ENCODE measurements around the gene LEPROT. TPM values are rescaled to one million over a fixed set of nuclear protein-coding genes. Genes with fewer than 3 reads are reported as not detected.

The LEPROT gene
- total RNA-seq, 1 experiment from 2014 or later = 18.1 TPM

GRCh38 chr1:65435987-65436386, 15.5 kb downstream of the LEPROT start:
- Mint-ChIP-seq H3K27ac (peak overlapping the region; percentile 47), H3K27me3 (ENCODE audit: low read depth) (no peaks in the 10 kb centered on the region)
- CTCF ChIA-PET = interaction anchor here (0.6 to 6.3 kb wide), 3 partner anchors 13 to 252 kb away, joined by 3 to 37 read pairs (median 9); no protein-coding TSS in a partner anchor

GRCh38 chr1:65437616-65438015, 17.1 kb downstream of the LEPROT start:
- ChIA-PET CTCF (interaction anchor here (0.7 to 6.3 kb wide), 4 partner anchors 12 to 250 kb away, joined by 4 to 37 read pairs (median 12); no protein-coding TSS in a partner anchor), POLR2A (interaction anchor here (1.2 kb wide), 1 partner anchor 17 kb away, joined by 3 read pairs; the partner anchor contains the start of genes LEPR and LEPROT)
- TF ChIP-seq ARID4B (CRISPR knock-in tag; IDR thresholded peaks at IDR 0.05; ENCODE audit: borderline replicate concordance) (no peak), RELA (CRISPR knock-in tag; IDR thresholded peaks at IDR 0.05; ENCODE audit: borderline replicate concordance) (no peak), ZNF512 (CRISPR knock-in tag; IDR thresholded peaks at IDR 0.05; ENCODE audit: borderline replicate concordance) (no peak), SOX15 (CRISPR knock-in tag; IDR thresholded peaks at IDR 0.05) (no peak), ESRRA (CRISPR knock-in tag; IDR thresholded peaks at IDR 0.05; ENCODE audit: borderline replicate concordance) (no peak), NFATC4 (CRISPR knock-in tag; IDR thresholded peaks at IDR 0.05) (no peak), NR3C1 (CRISPR knock-in tag; conservative IDR thresholded peaks at IDR 0.05; ENCODE audit: low read depth) (no peak), FOXJ3 (CRISPR knock-in tag; IDR thresholded peaks at IDR 0.05; ENCODE audit: borderline replicate concordance) (no peak), NFYB (CRISPR knock-in tag; conservative IDR thresholded peaks at IDR 0.05; ENCODE audit: low read depth) (no peak), ZNF416 (CRISPR knock-in tag; IDR thresholded peaks at IDR 0.05) (no peak)
- TF ChIP-seq, protein P1, sequence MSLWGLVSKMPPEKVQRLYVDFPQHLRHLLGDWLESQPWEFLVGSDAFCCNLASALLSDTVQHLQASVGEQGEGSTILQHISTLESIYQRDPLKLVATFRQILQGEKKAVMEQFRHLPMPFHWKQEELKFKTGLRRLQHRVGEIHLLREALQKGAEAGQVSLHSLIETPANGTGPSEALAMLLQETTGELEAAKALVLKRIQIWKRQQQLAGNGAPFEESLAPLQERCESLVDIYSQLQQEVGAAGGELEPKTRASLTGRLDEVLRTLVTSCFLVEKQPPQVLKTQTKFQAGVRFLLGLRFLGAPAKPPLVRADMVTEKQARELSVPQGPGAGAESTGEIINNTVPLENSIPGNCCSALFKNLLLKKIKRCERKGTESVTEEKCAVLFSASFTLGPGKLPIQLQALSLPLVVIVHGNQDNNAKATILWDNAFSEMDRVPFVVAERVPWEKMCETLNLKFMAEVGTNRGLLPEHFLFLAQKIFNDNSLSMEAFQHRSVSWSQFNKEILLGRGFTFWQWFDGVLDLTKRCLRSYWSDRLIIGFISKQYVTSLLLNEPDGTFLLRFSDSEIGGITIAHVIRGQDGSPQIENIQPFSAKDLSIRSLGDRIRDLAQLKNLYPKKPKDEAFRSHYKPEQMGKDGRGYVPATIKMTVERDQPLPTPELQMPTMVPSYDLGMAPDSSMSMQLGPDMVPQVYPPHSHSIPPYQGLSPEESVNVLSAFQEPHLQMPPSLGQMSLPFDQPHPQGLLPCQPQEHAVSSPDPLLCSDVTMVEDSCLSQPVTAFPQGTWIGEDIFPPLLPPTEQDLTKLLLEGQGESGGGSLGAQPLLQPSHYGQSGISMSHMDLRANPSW (CRISPR knock-in tag; conservative IDR thresholded peaks at IDR 0.05; ENCODE audit: low read depth) = no peak
- TF ChIP-seq, protein P2, sequence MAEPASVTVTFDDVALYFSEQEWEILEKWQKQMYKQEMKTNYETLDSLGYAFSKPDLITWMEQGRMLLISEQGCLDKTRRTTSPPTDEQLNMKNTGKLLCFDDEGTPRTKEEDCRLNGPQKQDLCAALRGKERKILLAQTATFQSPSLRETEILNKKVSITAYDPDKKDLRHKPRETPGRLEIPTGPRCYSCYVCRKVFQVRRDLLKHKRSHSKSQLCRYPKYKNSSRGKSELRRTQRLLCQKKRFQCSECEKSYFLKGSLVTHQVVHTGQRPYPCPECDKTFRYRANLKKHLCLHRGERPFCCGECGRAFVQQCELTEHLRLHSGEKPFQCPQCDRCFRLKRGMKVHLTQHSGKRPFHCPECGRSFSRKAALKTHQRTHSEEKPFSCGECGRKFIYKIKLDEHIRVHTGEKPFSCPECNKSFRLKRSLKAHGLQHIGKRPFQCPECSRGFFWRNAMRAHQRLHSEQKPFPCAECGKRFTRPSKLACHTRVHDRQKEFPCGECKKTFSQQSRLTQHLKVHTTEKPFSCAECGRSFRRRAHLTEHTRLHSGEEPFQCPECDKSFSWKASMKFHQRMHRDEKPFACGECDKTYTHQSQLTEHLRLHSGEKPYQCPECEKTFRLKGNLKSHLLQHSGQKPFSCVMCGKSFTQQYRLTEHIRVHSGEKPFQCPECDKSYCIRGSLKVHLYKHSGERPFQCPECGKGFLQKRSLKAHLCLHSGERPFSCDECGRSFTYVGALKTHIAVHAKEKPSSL (CRISPR knock-in tag; conservative IDR thresholded peaks at IDR 0.05) = no peak
- peaks cover 8% of the 10 kb centered on the region for H3K36me3 Mint-ChIP-seq
- no peak overlapping the region for H3K4me3 Mint-ChIP-seq
- H3K9me3 Mint-ChIP-seq = peaks cover 5% of the 10 kb centered on the region
- no peak overlapping the region for H3K27ac Mint-ChIP-seq
- no peaks in the 10 kb centered on the region for H3K27me3 Mint-ChIP-seq (ENCODE audit: low read depth)
- DNase-seq (ENCODE audit: low spot score) = no peak
- no peak for ATAC-seq
- H3K4me1 Mint-ChIP-seq = peaks cover 38% of the 10 kb centered on the region

More at GRCh38 chr1:65435987-65436386, 15.5 kb downstream of the LEPROT start:
- no peaks in the 10 kb centered on the region for H3K9me3 Mint-ChIP-seq
- TF ChIP-seq NR3C1 (CRISPR knock-in tag; conservative IDR thresholded peaks at IDR 0.05; ENCODE audit: low read depth) (no peak), ZNF219 (CRISPR knock-in tag; IDR thresholded peaks at IDR 0.05; ENCODE audit: borderline replicate concordance) (no peak), FOXP4 (CRISPR knock-in tag; IDR thresholded peaks at IDR 0.05) (no peak), ZNF232 (CRISPR knock-in tag; IDR thresholded peaks at IDR 0.05) (no peak), TP53 (CRISPR knock-in tag; IDR thresholded peaks at IDR 0.05) (no peak), SP1 (CRISPR knock-in tag; conservative IDR thresholded peaks at IDR 0.05) (no peak), JUN (CRISPR knock-in tag; IDR thresholded peaks at IDR 0.05) (no peak)
- no peaks in the 10 kb centered on the region for H3K36me3 Mint-ChIP-seq
- H3K4me1 Mint-ChIP-seq = peaks cover 43% of the 10 kb centered on the region
- POLR2A ChIA-PET = no interaction called here
- H3K4me3 Mint-ChIP-seq = no peak overlapping the region
- DNase-seq (ENCODE audit: low spot score) (no peak), ATAC-seq (no peak)
